ENCODE data around the gene FAM228A. TPM values are rescaled to one million over a fixed set of nuclear protein-coding genes. Genes with fewer than 3 reads are reported as not detected.

FAM228A gene
- polyA plus RNA-seq, 1 donor from 2014 or later, result 2.6 TPM

GRCh38 chr2:24181849-24182248, 7.0 kb downstream of the FAM228A start:
- Histone ChIP-seq H3F3A (ENCODE audit: insufficient read depth, low read length, poor library complexity, severe bottlenecking) (no peaks in the 10 kb centered on the region), H3K36me3 (ENCODE audit: insufficient read depth, low read length) (no peaks in the 10 kb centered on the region), H3K9ac (ENCODE audit: low read length) (no peak overlapping the region), H3K4me3 (ENCODE audit: low read length) (no peak overlapping the region), H3K79me2 (replicated peaks; ENCODE audit: insufficient read depth, low read length) (no peaks in the 10 kb centered on the region), H3K4me2 (ENCODE audit: low read length) (no peak overlapping the region), H2AFZ (ENCODE audit: low read depth, low read length) (no peak overlapping the region), H3K9me2 (ENCODE audit: insufficient read depth, low read length) (no peaks in the 10 kb centered on the region), H3K27me3 (ENCODE audit: insufficient read depth, low read depth, low read length) (no peaks in the 10 kb centered on the region), H3K9me3 (ENCODE audit: low read length) (no peaks in the 10 kb centered on the region), H3K27ac (ENCODE audit: low read length) (no peak overlapping the region), H4K20me1 (ENCODE audit: insufficient read depth) (no peaks in the 10 kb centered on the region)
- no peak for TF ChIP-seq CTCF (IDR thresholded peaks at IDR 0.05; ENCODE audit: poor library complexity, severe bottlenecking)
- TF ChIP-seq MXI1 (conservative IDR thresholded peaks at IDR 0.05; ENCODE audit: poor library complexity, severe bottlenecking), result no peak
- TF ChIP-seq POLR2AphosphoS5 (IDR thresholded peaks at IDR 0.05), result no peak
- no peak for TF ChIP-seq EP300 (conservative IDR thresholded peaks at IDR 0.05; ENCODE audit: poor library complexity, severe bottlenecking)
- TF ChIP-seq, protein P1, sequence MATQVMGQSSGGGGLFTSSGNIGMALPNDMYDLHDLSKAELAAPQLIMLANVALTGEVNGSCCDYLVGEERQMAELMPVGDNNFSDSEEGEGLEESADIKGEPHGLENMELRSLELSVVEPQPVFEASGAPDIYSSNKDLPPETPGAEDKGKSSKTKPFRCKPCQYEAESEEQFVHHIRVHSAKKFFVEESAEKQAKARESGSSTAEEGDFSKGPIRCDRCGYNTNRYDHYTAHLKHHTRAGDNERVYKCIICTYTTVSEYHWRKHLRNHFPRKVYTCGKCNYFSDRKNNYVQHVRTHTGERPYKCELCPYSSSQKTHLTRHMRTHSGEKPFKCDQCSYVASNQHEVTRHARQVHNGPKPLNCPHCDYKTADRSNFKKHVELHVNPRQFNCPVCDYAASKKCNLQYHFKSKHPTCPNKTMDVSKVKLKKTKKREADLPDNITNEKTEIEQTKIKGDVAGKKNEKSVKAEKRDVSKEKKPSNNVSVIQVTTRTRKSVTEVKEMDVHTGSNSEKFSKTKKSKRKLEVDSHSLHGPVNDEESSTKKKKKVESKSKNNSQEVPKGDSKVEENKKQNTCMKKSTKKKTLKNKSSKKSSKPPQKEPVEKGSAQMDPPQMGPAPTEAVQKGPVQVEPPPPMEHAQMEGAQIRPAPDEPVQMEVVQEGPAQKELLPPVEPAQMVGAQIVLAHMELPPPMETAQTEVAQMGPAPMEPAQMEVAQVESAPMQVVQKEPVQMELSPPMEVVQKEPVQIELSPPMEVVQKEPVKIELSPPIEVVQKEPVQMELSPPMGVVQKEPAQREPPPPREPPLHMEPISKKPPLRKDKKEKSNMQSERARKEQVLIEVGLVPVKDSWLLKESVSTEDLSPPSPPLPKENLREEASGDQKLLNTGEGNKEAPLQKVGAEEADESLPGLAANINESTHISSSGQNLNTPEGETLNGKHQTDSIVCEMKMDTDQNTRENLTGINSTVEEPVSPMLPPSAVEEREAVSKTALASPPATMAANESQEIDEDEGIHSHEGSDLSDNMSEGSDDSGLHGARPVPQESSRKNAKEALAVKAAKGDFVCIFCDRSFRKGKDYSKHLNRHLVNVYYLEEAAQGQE (IDR thresholded peaks at IDR 0.05; ENCODE audit: borderline replicate concordance), result no peak
- no peak for TF ChIP-seq RAD21 (conservative IDR thresholded peaks at IDR 0.05)
- no peak for TF ChIP-seq SMC3 (conservative IDR thresholded peaks at IDR 0.05; ENCODE audit: poor library complexity)
- no peak for TF ChIP-seq EZH2 (IDR thresholded peaks at IDR 0.05; ENCODE audit: borderline replicate concordance, insufficient read depth, low read length, poor library complexity, severe bottlenecking)

DNA sequence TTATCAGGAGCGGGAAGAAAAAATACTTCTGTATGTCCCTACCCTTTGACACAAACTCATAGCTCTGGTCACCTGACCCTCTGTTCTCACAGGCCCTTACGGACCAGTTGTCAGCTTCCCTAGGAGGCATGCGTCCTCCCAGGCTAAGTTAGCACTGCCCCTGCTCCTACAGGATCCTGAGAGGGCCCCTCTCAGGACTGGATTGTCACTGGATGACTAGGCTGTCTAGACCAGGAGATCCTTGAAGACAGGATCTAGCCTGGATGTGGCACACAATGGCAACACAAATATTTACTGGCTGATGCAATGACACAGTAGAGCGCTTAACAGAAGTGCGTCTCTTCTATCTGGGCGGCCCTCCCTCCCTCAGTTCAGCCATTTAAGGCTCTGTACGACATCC, 7.7 kb downstream of the FAM228A start:
- no peaks in the 10 kb centered on the region for H3K79me2 ChIP-seq (replicated peaks; ENCODE audit: insufficient read depth, low read length)
- no peaks in the 10 kb centered on the region for H3K36me3 ChIP-seq (ENCODE audit: insufficient read depth, low read length)
- no peaks in the 10 kb centered on the region for H3K9me2 ChIP-seq (ENCODE audit: insufficient read depth, low read length)
- H3K9me3 ChIP-seq (ENCODE audit: low read length), result no peaks in the 10 kb centered on the region
- H2AFZ ChIP-seq (ENCODE audit: low read depth, low read length), result no peak overlapping the region
- no peak overlapping the region for H3K4me2 ChIP-seq (ENCODE audit: low read length)
- no peak overlapping the region for H3K27ac ChIP-seq (ENCODE audit: low read length)
- no peak overlapping the region for H3K4me3 ChIP-seq (ENCODE audit: low read length)
- no peaks in the 10 kb centered on the region for H3K27me3 ChIP-seq (ENCODE audit: insufficient read depth, low read depth, low read length)
- H3K9ac ChIP-seq (ENCODE audit: low read length), result no peak overlapping the region
- TF ChIP-seq RAD21 (conservative IDR thresholded peaks at IDR 0.05) (no peak), CTCF (IDR thresholded peaks at IDR 0.05; ENCODE audit: poor library complexity, severe bottlenecking) (no peak), EZH2 (IDR thresholded peaks at IDR 0.05; ENCODE audit: borderline replicate concordance, insufficient read depth, low read length, poor library complexity, severe bottlenecking) (no peak), TAF1 (IDR thresholded peaks at IDR 0.05; ENCODE audit: low read depth) (no peak), MXI1 (conservative IDR thresholded peaks at IDR 0.05; ENCODE audit: poor library complexity, severe bottlenecking) (no peak), EP300 (conservative IDR thresholded peaks at IDR 0.05; ENCODE audit: poor library complexity, severe bottlenecking) (no peak), SMC3 (conservative IDR thresholded peaks at IDR 0.05; ENCODE audit: poor library complexity) (no peak), POLR2AphosphoS5 (IDR thresholded peaks at IDR 0.05) (no peak)
- TF ChIP-seq, protein P1 (IDR thresholded peaks at IDR 0.05; ENCODE audit: borderline replicate concordance), result no peak
- H3F3A ChIP-seq (ENCODE audit: insufficient read depth, low read length, poor library complexity, severe bottlenecking), result no peaks in the 10 kb centered on the region
- no peaks in the 10 kb centered on the region for H4K20me1 ChIP-seq (ENCODE audit: insufficient read depth)
